Esophagus squamous epithelium (tissue), 4 donors: ENCODE data around the gene MYPOP.

Source experiments
- POLR2A ChIP-seq, 4 donors: fragments of 450-650 bp; IDR thresholded peaks; one replicate each; pipeline ENCODE4 v1.6.1; 2017; ENCODE audit warnings: antibody characterized with exemption in 4 of 4, mild to moderate bottlenecking in 4 of 4, moderate library complexity in 3 of 4
- TF ChIP-seq, protein P1 (sequence below), 6 experiments: fragments of 450-650 bp in 4 of 6; fragments of 200-600 bp in 2 of 6; sonication (generic) in 2 of 6; IDR thresholded peaks; one replicate each; pipeline ENCODE4 v1.5.1; 2016 to 2019; ENCODE audit warnings: antibody characterized with exemption in 6 of 6, mild to moderate bottlenecking in 4 of 6, moderate library complexity in 4 of 6

DNA sequence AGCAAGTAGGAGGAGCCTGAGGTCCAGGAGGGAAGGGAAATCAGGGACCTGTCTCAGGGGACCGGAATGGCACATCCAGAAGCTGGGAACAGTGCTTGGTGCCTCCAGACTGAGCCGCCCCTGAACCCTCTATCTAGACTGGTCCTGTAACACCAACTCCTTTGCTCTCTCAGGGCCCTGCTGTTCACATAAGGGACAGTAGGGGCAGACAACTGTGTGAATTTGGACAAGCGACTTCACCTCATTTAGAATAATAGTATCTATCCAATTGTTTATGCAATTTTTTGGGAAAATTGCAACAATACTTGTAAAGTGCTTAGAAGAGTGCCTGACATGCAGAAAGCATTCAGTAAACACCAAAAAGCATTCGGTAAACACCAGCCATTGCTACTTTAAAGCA is 53.5 kb downstream of the MYPOP start:
- TF ChIP-seq, protein P1, sequence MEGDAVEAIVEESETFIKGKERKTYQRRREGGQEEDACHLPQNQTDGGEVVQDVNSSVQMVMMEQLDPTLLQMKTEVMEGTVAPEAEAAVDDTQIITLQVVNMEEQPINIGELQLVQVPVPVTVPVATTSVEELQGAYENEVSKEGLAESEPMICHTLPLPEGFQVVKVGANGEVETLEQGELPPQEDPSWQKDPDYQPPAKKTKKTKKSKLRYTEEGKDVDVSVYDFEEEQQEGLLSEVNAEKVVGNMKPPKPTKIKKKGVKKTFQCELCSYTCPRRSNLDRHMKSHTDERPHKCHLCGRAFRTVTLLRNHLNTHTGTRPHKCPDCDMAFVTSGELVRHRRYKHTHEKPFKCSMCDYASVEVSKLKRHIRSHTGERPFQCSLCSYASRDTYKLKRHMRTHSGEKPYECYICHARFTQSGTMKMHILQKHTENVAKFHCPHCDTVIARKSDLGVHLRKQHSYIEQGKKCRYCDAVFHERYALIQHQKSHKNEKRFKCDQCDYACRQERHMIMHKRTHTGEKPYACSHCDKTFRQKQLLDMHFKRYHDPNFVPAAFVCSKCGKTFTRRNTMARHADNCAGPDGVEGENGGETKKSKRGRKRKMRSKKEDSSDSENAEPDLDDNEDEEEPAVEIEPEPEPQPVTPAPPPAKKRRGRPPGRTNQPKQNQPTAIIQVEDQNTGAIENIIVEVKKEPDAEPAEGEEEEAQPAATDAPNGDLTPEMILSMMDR (IDR thresholded peaks at IDR 0.05): peak in 2 of 6 experiments; percentile 12 to 38
- TF ChIP-seq POLR2A (IDR thresholded peaks at IDR 0.05): no peak
